Stomach (tissue), 4 donors: ENCODE measurements around the gene SPHKAP.

Experiments used
- CTCF ChIP-seq, 7 experiments: fragments of 450-650 bp in 4 of 7; fragments of 200-600 bp in 3 of 7; sonication (generic) in 3 of 7; IDR thresholded peaks; one replicate each; pipeline ENCODE4 v1.5.1; 2016 to 2019; ENCODE audit warnings: antibody characterized with exemption in 7 of 7, control low read depth in 2 of 7, mild to moderate bottlenecking in 1 of 7
- EP300 ChIP-seq: sonication (generic); formaldehyde crosslinking; IDR thresholded peaks from one replicate; pipeline ENCODE4 v1.6.1; 2017; ENCODE audit warnings: antibody characterized with exemption

- no peak for TF ChIP-seq CTCF (IDR thresholded peaks at IDR 0.05)
- TF ChIP-seq EP300: no peak
Measured at GRCh38 chr2:227933884-227934283, 247.6 kb downstream of the SPHKAP start.
